ENCODE data around the gene PC.

Gene PC

DNA sequence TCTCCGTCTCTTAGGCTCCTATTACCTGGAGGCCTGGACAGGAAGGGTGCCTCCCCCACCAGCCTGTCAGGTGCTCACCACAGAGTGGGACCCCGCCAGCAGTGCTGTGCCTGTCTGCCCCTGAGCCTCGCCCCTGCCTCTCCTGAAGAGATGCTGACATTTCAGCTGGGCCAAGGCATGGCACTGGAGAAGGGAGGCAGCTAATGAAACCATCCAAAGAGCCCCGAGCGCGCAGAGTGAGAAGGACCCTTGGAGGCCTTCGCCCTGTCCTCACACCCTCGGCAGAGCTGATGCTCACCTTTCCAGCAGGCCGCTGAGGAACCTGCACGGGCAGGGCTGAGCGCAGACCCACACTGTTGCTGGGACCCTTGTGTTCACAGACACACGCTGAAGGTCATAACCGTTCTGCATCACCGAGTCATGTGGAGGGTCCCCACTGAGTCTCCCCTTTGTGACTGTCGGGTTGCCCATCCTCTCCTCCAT, 103.4 kb downstream of the PC start:
- no peak for DNase-seq (ENCODE audit: low read depth)

DNA sequence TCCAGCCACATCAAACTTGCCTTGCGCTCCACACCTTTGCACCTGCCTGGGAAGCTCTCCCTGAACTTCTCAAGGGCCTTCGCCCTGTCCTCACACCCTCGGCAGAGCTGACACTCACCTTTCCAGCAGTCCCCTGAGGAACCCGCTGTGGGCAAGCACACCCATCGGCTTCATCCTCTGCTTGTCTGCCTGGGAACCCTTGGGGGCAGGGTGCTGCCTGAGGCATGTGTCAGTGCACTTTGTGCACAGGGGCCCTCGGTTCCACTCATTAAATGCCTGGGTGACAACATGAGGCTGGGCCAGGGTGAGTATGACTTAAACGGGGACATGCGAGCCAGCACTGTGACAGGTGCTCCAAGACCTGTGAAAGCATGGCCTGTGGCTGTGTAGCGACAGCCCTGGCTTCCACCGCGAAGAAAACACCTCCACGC, 103.9 kb downstream of the PC start:
- DNase-seq (ENCODE audit: low read depth), result no peak

DNA sequence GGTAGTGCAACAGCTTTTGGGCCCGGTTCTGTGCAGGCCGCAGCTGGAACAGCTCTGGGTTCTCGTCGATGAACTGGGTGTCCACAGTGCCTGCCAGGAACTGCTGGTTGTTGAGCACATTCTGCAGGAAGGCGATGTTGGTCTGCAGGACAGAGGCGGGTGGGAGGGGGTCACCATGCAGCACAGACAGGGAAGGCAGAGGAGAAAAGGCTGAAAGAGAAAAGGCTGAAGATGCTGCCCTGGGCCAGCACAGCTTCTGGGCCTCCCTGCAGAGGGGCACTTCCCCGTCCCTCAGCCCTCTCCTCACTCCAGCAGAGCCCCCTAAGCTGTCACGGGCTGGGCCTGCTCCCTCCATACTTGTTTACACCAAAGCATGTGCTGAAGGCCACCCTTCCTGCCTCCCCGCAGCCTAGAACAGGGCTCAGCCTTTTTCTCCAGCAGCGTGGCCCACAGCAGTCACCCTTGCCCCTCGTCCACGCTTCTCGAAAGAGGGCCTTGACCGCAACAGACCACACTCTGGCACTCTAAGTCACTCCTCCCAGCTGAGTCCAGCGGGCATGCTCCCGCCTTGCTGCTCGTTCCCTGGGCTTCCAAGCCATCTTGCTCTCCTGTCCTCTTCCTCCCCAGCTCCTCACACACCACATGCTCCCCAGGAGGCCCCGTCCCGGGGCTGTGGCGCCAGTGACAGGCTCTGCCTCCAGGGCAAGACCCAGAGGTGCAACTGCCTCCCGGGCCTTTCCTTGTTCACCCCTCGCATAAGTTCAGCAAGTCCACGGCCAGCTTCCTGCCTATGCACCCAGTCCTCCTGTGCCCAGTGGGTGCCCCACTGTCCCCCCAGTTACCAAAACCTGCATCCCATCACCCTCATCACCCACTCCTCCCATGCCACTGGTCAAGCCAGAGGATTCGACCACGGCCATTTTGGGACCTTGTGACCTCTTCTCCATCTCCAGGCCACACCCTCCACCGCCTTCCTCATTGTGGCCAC, 104.6 kb downstream of the PC start:
- no peak for DNase-seq (ENCODE audit: low read depth)

GRCh38 chr11:66852466-66853241, 105.5 kb downstream of the PC start:
- DNase-seq (ENCODE audit: low read depth), result no peak

DNA sequence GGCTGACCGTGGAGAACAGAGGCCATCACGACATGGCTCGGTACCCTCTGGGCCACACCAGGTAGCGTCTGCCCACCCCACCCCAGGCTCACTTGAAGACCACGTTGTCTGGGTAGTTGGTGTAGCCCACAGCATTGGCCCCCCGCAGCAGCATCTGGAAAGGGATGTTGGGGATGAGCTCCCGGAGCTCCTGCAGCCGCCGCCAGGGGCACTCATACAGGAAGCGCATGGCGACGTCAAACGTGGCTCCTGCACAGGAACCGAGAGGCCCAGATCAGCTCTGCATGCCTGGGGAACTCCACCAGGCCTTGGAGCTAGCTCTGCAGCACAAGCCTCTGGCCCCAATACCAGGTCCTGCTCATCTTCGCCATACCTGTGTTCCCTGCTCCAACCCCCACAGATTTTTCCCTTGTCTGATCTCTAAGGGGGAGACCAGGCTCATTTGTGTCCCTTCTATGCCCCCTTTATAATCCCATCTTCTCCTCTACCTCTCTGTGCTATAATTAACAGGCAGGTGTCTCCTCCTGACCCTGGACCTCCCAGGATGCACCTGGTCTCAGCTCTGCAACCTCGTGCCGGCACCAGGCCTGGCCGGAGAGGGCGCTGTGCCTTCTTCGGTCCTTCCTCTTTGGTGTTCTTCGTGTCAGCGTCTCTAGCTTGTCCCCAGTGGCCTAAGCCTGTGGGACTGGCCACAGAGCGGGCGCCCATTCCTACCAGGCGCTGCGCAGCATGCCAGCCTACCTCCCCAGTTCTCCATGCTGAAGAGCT, 106.3 kb downstream of the PC start:
- no peak for DNase-seq (ENCODE audit: low read depth)

DNA sequence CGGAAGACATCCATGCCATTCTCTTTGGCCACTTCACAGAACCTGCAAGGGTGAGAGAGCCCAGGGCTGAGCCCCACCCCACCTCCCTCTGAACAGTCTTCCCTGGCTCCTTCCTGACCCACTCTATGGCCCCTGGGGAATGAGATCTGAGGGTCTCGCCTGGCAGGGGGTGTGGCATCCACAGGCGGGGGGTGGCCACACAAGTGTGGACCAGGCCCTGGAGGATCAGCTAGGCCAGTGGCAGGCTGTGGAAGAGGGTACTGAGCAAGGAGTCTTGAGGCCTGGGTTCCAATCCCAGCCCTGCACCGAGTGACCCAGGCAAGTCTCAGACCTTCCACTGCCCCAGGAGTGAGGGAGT, 107.0 kb downstream of the PC start:
- DNase-seq (ENCODE audit: low read depth), result no peak

GRCh38 chr11:66850588-66851238, 107.5 kb downstream of the PC start:
- no peak for DNase-seq (ENCODE audit: low read depth)

DNA sequence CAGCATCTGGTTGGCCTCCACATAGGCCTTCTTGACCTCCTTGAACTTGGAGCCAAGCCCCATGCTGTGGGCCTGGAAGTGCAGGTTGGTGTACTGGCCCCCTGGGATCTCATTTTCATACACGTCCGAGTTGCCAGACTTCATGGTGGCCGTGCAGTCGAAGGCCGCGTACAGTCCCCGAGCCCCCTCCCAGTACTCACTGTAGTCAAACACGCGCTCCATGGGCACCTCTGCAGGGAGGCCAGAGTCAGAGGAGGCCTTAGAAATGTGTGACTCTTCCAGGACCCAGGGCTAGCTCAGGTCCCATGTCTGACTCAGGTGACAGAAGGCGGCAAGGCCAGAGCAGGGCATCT, 108.0 kb downstream of the PC start:
- no peak for DNase-seq (ENCODE audit: low read depth)

DNA sequence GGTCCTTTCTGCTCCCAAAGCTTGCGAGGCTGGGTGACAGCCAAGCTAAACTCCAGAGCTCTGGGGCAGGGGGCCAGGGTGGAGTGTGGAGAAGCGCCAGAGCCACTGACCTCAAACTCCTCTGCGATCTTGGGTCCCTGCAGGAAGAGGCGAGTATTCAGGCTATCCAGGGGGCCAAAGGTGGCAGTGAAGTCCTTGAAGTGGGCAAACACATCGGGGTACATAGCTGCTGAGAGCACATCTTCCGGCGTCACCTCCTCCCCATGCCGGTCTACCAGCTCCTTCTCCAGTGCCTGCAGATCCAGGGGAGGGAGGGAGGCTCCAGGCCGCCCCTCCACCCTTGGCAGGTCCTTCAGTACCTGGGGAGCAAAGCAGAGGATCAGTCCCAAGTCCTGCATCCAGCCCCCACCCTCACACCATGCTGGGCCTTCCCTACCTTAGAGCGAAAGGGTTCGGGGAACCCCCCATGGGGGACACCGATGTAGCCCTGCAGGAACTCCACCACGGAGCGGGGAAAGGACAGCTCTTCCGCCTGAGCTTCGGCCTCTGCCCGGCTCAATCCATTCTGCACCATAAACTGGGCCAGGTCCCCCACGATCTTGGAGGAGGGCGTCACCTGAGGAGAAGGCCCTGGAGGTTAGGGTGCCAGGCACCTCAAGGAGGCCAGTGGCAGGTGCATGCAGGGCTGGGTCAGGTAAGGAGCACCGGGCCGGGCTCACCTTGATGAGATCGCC, 108.5 kb downstream of the PC start:
- DNase-seq (ENCODE audit: low read depth), result no peak

DNA sequence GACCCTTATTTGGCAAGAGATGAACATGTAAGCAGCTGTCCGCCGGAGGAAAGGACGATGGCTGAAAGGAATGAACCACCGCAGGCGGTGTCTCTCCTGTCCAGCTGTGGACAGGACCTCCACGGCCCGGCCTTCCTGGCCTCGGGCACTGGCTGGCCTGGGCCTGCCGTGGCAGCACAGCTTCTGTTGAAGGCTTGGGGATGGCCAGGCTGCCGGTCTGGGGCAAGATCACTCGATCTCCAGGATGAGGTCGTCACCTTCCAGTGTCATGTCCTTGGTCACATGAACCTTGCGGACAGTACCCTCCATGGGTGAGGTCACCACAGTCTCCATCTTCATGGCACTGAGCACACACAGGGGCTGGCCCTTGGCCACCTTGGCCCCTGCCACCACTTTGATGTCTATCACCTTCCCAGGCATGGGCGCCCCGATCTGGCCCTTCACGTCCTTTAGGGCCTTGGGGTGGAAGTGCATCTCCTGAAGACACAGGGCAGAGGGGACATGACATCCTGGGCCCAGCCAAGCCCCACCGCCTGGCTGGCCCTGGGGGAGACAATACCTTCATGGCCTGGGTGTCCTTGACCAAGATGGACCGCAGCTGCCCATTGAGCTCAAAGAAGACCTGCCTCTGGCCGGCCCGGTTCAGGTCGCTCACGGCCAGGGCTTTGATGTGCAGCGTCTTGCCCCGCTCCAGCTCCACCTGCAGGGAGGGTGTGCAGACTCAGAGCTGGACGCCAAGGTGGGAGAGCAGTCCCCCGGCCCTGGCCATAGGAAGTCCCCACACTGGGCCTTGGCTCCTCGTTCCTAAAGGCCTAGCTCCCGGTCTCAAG, 109.3 kb downstream of the PC start:
- no peak for DNase-seq (ENCODE audit: low read depth)

DNA sequence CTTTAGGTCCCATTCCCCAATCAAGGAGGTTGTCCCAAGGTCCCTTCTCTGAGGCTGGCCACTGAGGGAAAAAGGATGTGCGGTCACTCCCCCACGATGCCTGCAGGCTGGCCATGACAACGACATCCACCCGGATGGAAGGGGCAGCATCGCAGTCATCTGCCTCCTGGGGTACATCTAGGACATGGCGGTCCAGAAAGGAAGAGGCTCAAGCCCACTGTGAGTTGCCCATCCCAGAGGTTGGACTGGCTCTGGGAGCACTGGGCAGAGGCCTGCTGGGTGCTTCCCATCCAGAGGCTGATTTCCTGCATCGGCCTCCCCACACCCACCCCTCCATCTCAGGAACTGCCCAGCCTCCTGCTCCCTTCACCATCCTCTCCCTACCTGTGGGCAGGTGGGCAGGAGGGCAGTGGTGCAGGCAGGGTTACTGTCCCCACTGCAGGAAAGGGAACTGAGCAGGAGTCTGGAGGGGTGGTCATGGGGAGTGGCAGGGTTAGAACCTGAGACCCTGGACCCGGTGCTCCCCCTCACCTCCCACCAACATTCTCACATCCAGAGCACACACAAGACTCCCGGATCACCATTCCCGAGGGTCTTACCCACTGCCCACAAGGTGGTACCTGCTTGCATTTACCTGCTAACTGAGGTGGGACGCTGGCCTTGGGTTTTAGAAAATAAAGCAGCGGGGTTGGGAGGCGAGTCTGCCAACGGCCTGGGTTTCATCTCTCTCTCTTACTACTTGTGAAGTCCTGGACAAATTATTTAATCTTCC, 110.5 kb downstream of the PC start:
- no peak for DNase-seq (ENCODE audit: low read depth)

DNA sequence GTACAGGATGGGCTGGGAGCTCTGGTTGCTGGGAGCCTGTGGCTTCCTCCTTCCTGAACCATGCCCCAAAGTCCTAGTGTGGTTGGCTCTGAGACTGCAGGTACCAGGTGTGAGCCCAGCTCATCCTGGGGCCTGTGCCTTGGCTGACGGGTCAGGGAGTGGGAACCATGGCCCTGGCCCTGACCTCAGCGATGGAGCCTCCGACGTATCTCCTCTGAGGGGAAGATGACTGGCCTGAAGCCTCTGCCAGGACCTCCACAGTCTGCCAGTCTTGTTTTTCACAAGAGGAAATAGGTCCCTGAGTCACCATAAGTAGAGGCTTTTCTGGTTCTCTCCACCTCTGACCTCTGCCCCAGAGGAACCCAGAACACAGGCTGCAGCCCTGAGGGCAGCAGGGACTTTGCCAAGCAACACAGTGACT, 111.5 kb downstream of the PC start:
- DNase-seq (ENCODE audit: low read depth), result no peak

GRCh38 chr11:66845876-66846212, 112.3 kb downstream of the PC start:
- no peak for DNase-seq (ENCODE audit: low read depth)

DNA sequence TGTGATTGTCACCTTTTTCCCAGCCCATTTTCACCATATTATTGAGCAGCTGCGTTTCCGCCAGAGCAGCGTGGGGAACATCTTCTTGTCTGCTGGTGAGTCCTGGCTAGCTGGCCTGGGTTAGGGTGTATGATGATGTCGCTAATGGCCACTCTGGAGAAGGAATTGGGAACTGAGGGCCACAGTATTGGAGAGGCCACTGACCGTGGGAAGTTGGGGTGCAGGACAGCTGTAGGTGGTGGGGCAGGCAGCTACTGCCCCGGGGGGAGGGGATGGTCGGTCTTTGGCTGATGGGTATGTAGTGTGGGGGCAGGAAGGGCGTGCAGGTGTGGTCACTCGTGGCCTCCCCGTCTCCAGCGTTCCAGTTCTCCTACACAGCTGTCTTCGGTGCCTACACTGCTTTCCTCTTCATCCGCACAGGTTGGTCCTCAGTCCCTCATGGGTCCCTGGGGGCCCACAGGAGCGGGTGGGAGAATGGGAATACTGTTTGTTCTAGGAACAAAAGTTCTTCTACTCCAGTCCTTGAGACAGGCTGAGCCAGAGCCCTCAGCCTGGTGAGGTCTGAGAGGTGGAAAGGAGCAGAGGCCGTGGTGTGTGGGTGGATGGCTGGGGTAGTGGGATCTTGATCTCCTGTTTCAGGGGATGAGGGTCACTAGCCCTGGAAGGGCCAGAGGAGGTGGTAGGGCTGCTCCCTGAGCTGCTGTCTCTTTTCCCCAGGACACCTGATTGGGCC, 112.9 kb downstream of the PC start:
- no peak for DNase-seq (ENCODE audit: low read depth)

GRCh38 chr11:66844496-66845142, 113.6 kb downstream of the PC start:
- DNase-seq (ENCODE audit: low read depth), result no peak

GRCh38 chr11:66843776-66844495, 114.2 kb downstream of the PC start:
- DNase-seq (ENCODE audit: low read depth), result no peak

DNA sequence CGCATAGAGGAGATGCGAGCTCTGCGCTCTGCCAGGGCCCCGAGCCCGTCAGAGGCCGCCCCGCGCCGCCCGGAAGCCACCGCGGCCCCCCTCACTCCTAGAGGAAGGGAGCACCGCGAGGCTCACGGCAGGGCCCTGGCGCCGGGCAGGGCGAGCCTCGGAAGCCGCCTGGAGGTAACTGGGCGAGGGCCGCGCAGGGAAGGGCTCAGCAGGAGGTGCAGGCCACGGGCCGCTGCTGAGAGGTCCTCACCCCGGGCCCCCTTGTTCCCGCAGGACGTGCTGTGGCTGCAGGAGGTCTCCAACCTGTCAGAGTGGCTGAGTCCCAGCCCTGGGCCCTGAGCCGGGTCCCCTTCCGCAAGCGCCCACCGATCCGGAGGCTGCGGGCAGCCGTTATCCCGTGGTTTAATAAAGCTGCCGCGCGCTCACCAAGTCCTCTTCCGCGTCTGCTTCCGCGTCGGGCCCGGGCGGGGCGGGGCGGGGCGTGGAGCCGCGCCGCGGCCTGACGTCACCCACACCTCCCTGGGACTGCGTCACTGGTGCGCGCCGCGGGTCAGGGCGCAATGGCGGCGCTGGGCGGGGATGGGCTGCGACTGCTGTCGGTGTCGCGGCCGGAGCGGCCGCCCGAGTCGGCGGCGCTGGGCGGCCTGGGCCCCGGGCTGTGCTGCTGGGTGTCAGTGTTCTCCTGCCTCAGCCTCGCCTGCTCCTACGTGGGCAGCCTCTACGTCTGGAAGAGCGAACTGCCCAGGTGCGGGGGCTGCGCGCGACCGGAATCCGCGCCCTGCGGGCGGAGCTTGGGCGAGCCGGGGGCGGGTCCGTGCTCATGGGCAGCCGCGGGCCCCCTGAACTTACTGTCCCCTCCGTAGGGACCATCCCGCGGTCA, 115.0 kb downstream of the PC start, which contains the start of gene RCE1:
RCE1 (plus strand) TSS at position 546 of the 880 bp plus-strand sequence; CDS start at position 561, 15 bp downstream.
- DNase-seq (ENCODE audit: low read depth), result peak; percentile 69
